Measurements from ENCODE around the gene SBF2.

The SBF2 gene

DNA sequence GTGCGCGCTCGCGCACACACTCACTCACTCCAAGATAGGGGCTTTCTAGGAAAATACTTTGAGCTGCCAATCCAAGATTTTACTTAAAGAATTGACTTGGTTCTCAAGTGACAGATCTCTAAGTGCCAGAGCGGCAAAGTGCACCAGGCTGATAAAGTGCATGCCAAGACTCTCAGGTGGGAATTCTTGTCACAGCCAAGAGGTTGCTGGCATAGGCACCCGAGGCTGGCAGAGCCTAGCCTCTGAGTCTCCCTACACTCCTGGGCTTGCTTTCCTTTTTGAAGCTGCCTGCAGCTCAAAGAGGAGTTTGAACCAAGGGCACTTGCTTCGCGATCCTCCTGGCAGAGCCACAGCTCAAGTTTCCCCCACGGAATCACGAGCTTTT lies 8.3 kb upstream of the SBF2 start:
- DNase-seq (ENCODE audit: low spot score), result no peak

DNA sequence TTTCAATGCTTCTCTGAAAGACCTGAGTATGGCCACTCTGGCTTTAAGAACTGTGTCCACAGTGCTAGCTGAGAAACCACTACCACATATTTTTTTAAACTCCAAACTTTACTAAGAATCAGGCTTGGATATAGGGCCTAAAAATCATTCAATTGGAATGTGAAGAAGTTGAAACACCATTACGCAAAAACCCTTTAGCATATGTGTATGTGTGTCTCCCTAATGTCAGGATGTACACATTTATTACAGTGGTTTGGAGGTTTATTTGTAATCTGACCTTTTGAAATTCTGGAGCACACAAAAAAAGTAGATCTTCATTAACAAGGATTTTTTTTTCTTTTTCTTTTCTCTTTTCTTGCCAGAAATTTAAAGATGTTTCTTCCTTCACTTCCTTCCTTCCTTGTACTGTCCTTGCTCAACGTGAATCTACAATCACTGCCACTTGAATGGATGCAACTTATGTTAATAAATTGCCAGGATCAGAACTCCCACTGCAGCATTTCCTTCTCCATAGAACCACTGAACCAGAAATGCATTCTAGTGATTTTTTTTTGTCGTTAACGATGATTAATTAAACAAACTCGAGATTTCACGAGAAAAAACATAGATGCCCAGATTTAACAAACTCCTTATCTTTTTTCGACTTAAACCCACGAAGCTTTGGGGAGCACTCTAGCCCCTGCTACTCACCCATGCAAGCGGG lies 7.8 kb upstream of the SBF2 start:
- no peak for DNase-seq (ENCODE audit: low spot score)

DNA sequence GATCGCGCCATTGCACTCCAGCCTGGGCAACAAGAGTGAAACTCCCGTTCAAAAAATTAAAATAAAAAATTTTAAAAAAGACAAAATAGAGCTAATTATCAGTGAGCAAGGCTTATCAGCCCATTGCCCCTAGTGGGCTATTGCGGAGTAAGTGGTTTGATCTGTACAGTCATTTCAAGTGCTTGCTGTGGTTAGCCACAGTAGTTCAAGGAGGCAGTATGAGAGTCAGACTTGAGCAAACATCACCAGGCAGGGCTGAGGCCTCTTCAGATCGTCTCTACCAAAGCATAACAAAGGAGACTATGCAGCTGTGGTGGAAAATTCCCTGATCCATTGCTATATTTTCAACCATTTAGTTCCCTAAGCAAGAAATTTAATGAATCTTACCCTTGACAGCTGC lies 4.3 kb upstream of the SBF2 start:
- peak; percentile 72 for DNase-seq (ENCODE audit: low spot score)

DNA sequence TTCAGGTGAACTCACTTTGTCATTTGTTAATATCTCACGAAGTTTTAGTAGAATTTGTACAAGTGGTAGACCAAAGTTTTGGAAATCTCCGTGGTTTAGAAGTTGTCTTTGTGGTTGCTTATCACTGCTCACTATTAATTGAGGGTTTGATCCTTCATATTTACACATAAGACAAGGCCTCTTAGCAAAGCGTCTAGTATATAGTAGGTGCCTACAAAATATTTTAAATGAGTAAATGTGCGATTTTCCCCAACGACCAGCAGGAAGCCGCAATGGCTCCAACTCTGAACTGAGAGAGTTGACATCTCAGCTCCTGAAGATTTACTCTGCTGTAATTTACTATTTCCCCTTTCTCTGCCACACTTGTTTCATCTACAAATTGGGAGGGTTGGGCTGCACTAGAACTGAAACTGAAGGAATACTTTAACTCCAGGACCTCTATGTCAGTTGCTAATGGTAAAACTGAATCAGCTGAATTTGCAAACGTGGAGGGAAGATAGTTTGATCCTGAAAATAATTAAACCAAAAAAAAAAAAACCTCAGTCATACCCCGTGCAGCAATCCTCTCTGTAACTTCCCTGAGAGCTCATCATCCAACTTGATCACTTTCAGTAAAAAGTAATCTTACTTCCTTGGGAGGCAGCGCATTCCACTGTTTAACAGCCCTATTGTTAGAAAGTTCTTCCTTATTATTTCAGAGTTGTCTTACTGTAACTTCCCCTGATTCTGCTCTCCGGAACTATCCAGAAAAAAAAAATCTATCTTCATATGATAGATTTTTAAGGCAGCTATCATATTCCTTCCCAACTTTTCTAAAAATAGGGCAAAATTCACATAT lies 1.3 kb upstream of the SBF2 start:
- DNase-seq (ENCODE audit: low spot score), result no peak

DNA sequence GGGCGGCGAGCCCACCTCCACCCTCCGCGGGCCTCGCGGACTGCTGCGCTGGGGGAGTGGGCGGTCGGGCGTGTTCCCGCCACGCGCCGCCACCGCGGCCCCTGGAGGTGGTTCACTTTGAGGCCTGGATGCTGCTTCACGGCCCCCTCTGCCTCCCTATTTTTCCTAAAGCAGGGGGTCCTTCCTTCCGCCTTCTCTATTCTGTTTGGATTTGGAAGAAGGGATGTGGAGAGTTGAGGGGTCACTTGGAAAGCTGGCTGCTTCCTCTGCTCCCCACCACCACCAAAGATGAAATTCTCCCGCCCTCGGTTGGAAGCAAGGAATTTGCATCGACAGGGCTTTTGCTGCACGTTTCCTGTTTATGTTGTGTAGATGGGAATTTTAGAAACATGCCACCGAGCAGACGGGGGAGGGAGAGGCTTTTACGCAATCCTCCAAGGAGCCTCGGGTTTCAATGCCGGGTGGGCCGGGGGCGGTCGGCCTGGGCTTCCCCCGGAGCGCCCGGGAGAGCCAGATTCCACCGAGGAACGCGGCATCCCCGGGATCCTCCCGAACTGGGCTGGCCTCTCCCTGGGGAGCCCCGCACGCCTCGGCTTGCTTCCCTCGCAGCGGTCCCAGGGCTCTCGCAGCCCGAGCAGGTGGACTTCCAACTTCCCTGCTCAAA lies 403 bp upstream of the SBF2 start:
- DNase-seq (ENCODE audit: low spot score), result no peak

DNA sequence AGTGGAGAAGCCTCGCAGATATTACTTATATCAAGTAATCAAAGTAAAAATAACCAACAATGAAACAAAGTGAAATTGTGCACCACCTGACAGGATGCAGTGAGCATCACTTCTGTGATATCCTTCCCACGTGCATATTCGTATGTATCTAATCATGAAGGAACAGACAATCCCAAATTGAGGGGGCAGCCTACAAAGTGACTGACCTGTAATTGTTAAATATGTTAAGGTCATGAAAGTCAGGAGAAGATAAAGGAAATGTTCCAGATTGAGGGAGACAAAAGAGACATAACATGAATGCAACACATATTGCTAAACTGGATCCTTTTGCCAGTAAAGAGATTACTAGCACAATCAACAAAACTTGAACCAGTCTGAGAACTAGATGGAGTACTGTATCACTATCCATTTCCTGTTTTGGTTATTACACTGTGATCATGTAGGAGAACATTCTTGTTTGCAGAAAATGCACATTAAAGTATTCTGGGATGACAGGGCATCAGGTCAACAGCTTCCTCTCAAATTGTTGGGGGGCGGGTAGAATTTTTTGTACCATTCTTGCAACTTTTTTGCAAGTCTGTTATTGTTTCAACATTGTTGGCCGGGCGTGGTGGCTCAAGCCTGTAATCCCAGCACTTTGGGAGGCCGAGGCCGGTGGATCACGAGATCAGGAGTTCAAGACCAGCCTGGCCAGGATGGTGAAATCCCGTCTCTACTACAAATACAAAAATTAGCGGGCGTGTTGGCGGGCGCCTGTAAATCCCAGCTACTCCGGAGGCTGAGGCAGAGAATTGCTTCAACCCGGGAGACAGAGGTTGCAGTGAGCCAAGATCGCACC lies 2.0 kb downstream of the SBF2 start:
- no peak for DNase-seq (ENCODE audit: low spot score)

DNA sequence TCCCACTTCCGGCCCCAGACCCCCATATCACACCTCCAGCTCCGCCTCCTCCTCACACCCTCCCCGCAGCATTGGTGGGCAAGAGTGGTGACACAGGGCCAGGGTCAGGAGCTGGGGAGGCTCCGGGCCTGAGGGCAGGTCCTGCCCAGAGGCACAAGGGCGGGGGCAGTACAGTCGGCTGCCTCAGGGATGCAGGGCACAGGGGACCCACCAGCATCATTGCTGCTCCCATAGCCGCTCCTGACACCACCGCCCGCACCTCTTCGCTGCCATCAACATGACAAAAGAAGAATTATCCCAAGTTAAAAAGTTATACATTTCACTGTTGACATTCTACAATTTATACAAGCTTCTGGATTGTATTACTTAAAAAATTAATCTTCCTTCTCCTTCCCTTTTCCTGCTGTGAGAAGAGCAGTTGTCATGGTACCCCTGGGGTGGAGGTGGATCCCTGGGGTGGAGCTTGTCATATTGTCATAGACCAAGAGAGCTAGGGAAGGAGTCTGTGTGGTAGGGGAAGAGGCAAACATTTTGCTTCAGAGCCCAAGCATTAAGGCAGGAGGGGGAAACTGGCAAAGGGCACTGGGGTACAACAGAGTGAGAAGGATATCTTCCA lies 4.1 kb downstream of the SBF2 start:
- no peak for DNase-seq (ENCODE audit: low spot score)

DNA sequence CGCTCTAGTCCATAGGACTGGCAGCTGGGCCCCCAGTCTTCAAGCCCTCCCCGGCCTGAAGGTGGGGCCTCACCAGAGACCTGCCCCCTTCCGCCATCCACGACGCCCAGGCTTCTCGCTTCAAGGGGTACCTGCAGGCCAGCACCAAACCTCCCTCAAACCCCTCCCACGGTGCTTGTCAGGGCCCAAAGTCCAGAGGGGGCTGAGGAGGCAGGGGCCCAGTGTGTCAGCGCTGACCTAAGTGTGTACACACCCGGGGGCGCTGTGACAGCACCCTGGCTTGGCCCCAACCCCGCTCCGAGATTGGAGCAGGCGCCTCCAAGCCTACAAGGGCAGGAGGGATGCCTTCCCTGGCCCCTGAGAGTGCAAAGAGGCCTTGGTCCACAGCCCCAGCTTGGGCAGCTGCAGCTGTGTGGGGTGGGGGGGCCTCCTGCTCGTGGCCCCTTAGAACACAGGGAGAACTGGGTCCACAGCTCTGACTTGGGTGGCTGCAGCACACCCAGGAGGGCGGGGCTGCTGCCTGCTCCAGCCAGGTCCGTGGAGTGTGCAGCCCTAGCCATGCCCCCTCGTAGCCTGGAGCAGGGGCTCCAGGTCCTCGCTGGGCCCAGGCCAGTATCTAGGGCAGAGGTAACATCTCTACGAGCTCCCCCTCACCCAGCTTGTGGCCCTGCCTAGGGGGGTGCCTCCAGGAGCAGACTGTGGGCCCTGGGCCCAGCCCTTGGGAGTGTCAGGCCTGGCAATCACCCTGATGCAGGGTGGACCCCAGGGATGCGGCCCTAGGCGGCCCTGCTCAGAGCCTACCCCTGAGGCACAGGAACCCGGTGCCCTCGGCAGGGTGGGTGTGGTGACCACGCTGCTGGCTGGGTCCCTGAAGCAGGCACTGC lies 4.9 kb downstream of the SBF2 start:
- DNase-seq (ENCODE audit: low spot score), result no peak

DNA sequence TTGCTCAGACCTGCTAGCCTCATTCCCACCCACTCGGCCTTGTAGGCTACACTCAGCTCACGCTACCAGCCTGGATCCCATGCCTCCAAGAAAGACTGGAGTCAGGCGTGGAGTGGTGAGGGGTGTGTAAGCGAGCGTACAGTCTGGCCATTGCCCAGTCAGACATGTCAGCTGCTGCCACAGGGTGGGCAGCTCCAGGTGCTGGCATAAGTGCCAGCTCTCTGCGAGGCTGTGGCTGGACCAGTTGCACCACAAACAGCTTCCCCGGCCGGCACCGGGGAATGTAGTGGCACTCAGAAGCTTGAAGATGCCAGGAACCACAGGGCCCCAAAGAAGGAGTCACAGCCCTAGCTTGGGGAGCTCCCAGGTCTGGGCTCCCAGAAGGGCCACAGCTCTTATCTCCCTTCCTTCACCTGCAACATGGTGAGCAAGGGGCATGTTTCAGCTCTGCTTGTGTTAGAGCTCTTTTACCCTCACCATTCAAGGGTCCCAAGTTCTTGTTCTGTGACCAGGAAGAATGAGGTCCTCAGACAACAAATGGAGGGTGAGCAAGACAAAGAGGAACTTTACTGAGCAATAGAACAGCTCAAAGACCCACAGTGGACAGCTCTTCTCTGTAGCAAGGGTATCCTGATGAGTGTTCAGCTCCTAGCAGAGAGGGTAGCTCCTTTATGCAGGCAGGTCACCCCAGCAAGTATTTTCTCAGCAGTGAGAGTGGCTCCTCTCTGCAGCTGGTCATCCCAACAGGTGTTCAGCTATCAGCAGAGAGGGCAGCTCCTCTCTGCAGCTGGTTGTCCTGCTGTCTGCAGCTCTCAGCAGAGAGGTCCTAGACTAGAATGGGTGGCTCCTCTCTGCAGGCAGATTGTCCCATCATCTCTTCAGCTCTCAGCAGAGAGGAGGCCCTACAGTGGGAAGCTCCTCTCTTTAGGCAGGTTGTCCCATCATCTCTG lies 6.0 kb downstream of the SBF2 start:
- DNase-seq (ENCODE audit: low spot score), result no peak

DNA sequence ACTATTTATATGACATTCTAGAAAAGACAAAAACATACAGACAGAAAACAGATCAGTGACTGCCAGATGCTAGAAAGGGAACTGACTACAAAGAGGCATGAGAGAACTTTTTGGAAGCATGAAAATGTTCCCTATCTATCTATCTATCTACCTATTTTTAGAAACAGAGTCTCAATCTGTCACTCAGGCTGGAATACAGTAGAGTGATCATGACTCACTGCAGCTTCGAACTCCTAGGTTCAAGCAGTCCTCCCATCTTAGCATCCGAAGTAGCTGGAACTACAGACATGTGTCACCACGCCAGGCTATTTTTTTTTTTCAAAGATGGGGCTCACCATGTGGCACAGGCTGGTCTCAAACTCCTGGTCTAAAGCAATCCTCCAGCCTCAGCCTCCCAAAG lies 6.9 kb downstream of the SBF2 start:
- DNase-seq (ENCODE audit: low spot score), result no peak

DNA sequence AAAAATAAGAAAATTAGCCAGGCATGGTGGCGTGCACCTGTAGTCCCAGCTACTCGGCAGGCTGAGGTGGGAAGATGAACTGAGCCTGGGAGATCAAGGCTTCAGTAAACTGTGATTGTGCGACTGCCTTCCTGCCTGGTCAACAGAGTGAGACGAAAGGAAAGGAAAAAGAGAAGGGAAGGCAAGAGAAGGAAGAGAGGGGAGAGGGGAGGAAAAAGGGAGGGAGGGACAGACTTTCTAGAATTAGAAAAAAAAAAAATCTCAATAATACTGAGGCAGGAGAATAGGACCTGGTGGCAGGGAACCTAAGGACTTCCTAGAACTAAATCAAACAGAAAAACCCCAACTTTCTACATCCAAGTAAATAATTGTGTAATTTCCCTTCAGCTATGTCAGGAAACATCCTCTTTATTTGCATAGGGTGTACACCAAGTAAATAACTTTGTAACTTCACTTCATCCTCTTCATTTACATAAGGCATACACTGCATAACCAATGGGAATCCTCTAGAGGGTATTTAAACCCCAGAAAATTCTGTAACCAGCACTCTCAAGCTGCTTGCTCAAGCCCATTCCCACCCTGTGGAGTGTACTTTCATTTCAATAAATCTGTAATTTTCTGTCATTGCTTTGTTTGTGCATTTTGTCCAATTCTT lies 8.7 kb downstream of the SBF2 start:
- no peak for DNase-seq (ENCODE audit: low spot score)

DNA sequence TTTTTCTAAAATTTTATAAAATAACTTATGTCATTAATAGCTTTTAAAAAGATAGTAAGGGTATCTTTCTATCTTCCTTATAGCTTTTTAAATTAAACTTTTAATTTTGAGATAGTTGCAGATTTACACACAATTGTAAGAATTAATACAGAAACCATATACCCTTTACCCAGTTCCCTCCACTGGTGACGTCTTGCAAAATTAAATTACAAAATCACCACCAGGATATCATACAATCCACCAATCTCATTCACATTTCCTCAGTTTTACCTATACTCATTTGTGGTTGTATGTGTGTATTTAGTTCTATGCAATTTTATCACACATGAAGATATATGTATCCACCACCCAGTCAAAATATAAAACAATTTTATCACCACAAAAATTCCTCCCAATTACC lies 10.0 kb downstream of the SBF2 start:
- DNase-seq (ENCODE audit: low spot score), result no peak

DNA sequence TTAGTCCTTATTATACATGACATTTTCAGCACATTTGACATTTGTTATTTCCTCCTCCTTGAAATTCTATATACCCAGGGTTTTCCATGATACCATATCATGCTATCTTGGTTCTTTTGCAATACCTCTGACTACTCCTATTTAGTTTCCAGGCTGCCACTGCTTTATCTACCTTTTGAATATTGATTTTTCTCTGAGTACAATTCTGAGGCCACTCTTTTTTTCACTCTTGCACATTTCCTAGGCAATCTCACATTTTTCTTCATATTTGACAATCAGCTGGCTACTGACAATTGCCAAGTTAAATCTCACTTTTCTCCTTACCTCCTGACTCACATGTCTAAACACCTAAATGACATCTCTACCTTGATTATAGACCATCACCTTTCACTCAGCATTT lies 11.9 kb downstream of the SBF2 start:
- no peak for DNase-seq (ENCODE audit: low spot score)

DNA sequence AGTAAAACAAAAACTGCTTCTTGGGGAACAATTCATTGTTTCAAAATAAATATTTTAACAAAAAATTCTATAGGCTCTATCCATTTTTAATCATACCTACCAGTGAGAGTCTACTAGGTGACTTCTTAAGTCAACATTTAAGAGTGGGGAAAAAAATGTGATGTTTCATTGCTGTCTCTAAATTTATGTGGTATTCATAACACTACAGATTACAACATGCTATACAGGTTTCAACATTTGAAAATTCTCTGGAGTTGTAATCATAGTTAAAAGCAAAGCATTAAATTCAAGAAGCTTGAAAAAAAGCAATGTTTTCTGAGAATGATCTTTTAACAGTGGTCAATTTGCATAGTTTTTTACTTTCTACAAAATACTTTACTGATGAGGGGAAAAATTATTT lies 18.3 kb downstream of the SBF2 start:
- no peak for DNase-seq (ENCODE audit: low spot score)

DNA sequence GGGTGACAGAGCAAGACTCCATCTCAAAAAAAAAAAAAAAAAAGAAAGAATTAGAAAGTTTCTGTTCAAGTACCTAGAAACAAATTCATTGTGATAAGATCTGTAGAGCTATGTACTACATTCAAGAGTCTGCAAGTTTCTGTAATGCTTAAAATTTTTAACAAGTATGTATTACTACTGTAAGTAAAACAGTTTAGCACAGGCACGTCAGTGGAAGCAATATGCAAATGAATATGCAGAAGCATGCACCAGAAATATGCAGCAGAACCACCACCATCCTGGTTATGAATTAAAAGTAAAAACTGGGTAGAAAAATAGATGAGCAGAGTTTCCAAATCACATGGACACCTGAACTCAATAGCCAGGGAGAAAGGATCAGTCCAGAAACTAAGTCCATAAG lies 19.3 kb downstream of the SBF2 start:
- no peak for DNase-seq (ENCODE audit: low spot score)

DNA sequence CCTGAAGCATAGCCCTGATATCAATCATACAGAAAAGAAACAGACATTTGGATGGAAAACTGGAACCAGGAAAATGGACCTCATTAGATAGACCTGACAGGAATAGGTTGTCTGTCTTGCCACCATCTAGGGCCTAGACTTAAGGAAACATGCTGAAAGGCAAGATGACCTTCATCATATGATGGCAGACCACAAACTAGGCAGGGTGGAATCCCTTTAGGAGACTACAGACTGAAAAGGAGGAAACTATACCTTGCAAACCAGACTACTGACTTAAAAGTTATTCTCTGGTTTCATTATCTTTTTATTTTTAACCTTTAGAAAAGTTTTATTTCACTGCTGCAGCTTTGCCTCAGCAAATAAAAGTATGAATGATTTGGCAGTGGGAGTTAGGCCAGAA lies 20.3 kb downstream of the SBF2 start:
- DNase-seq (ENCODE audit: low spot score), result no peak

DNA sequence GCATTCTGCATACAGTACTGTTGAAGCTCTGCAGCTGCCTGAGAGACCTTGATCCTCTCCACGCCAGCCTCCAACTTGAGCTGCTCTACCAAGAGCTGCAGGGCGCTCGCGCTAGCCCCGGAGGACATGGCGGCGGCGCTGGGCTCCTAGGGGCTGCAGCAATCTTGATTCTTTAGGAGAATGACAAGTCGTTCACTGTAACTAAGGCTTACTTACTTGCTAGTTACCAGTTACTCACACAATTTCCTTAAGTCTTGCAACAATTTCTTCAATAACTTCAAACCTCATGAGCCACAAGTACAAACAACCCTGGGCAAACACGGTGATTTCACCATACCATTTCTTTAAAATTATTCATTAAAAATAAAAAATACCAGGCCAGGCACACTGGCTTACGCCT lies 21.9 kb downstream of the SBF2 start:
- DNase-seq (ENCODE audit: low spot score), result no peak

DNA sequence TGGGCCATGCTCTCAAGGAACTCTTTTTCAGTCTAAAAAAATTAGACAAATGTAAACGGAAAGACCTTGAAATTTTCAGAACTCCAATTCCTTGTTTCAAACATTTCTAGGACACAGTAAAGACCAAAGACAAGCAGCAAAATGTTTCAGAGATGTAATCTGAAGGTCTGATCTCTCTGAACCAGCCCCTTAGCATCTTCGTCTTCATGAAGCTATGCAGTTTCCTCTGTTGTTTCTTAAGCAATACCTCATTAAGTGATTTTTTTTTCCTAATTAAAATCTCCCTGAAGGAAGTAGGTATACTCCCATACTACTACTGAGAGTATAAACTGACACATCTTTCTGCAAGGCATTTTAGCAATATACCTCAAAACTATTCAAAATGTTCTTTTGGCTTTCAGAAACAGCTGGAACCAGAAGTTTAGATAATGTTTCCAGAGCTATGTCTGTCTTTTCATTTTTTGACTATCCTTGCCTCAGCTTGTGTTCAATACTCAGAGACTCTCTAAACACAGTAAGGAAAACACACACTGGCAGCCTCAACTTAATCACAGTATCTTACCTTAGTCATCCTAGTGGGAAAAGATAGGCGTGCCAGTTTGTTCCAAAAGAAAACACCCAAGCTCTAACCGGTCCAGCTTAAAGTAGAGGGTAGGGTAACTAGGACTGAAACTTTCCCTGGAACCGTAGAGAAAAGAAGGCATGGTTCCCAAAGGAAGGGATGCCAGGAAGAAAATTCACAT lies 25.1 kb downstream of the SBF2 start:
- no peak for DNase-seq (ENCODE audit: low spot score)

All from CD4-positive, alpha-beta T cell treated with Interleukin-2 at 100 ng/mL for 4 hours (primary cell).